ENCODE data around the gene CLN6. TPM values are rescaled to one million over a fixed set of nuclear protein-coding genes. Genes with fewer than 3 reads are reported as not detected.

CLN6 gene
- total RNA-seq, 1 donor from 2014 or later = 18.7 TPM

DNA sequence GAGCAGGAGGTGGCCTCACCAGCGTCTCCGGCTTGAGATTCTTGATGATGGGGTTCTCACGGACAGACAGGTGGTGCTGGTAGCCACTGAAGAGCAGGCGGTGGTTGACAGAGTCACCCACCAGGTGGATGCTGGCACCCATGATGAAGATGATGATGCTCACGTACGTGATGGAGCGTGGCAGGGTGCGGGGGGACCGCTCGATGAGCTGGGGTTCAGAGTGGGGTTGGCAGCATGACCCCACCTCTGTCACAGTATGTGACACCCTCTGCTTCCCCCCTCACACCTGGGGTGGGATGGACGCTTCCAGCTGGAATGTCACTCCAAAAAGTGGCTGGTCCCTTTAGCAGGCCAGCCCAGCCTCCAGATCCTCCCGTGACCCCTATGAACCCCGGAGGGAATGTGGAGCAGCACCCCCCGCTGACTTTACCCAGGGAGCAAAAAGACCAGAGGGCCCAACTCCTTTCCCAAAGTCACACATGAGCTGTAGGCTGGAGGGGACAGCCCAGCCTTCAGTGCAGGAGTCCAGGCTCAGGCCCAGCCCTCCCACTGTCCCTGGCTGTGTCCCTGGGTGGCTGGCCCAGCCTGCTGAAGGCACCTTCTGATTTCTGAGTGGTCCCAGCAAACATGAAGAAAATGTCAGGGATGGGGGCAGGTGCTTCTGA lies 17.7 kb downstream of the CLN6 start:
- Mint-ChIP-seq H3K27me3 (ENCODE audit: unreplicated experiment) (no peaks in the 10 kb centered on the region), H3K4me3 (ENCODE audit: unreplicated experiment) (no peak overlapping the region), H3K9me3 (ENCODE audit: unreplicated experiment) (no peaks in the 10 kb centered on the region), H3K36me3 (ENCODE audit: unreplicated experiment) (peaks cover 2% of the 10 kb centered on the region), H3K4me1 (ENCODE audit: unreplicated experiment) (no peaks in the 10 kb centered on the region), H3K27ac (ENCODE audit: unreplicated experiment) (no peak overlapping the region)
- TF ChIP-seq, protein P1, sequence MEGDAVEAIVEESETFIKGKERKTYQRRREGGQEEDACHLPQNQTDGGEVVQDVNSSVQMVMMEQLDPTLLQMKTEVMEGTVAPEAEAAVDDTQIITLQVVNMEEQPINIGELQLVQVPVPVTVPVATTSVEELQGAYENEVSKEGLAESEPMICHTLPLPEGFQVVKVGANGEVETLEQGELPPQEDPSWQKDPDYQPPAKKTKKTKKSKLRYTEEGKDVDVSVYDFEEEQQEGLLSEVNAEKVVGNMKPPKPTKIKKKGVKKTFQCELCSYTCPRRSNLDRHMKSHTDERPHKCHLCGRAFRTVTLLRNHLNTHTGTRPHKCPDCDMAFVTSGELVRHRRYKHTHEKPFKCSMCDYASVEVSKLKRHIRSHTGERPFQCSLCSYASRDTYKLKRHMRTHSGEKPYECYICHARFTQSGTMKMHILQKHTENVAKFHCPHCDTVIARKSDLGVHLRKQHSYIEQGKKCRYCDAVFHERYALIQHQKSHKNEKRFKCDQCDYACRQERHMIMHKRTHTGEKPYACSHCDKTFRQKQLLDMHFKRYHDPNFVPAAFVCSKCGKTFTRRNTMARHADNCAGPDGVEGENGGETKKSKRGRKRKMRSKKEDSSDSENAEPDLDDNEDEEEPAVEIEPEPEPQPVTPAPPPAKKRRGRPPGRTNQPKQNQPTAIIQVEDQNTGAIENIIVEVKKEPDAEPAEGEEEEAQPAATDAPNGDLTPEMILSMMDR (IDR thresholded peaks at IDR 0.05) = no peak
- no peak for DNase-seq (ENCODE audit: extremely low spot score, unreplicated experiment)

DNA sequence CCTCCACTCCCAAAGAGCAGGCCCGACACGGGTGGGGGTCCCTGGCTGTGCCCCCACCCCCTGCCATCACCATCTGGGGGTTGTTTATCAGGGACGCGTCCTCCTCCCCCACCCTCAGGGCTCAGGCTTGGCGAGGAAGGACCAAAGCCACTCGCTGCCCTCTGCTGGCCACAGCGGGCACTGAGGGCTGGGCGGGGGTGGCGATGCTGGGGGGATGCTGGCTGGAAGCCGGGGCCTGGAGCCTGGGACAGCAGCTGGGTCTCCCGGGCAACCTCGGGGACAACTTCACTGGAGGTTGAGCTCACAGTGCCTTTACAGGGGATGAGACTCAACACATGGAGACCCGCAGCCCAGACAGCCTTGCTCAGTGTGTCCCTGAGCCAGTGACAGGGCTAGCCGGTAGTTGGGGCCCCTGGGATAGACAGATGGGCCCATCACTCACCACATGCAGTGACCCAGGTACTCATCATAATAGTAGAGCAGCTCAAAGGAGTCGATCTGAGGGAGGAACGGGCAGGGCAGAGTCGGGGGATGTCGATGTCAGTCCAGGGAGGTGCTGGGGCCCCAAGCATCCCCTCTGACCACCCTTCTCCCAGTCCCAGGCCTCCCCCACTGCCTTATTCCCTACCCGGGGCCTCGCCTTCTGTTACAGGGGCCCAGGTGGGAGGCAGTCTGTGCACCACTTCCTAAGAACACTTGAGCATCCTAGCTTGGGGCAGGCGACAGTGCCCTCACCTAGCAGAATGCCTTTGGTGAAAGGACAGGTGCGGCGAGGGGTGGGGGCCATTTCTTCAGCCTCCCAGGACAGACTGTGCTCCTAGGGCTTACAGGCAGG lies 18.5 kb downstream of the CLN6 start:
- Mint-ChIP-seq H3K27ac (ENCODE audit: unreplicated experiment) (no peak overlapping the region), H3K36me3 (ENCODE audit: unreplicated experiment) (no peaks in the 10 kb centered on the region), H3K27me3 (ENCODE audit: unreplicated experiment) (no peaks in the 10 kb centered on the region), H3K4me1 (ENCODE audit: unreplicated experiment) (no peaks in the 10 kb centered on the region), H3K9me3 (ENCODE audit: unreplicated experiment) (no peaks in the 10 kb centered on the region), H3K4me3 (ENCODE audit: unreplicated experiment) (no peak overlapping the region)
- TF ChIP-seq, protein P1 (IDR thresholded peaks at IDR 0.05) = peak; percentile 88
- peak; percentile 90 for DNase-seq (ENCODE audit: extremely low spot score, unreplicated experiment)

DNA sequence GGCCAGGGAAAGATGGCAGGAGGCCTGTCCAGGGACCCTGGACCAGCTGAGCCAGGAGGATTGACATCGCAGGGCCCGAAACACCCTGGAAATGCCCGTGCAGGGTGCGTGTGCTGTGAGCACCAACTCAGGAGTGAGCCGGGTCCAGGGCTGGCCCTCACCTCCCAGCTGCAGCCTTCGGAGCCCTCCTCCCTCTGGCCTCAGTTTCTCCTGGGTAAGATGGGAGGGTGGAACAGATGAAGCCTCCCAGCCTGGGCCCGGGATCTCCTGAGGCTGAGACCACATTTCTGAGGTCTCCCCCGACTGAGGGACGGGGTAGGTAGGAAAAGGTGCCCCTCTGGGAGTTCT lies 19.1 kb downstream of the CLN6 start:
- Mint-ChIP-seq H3K36me3 (ENCODE audit: unreplicated experiment) (no peaks in the 10 kb centered on the region), H3K4me3 (ENCODE audit: unreplicated experiment) (no peak overlapping the region), H3K4me1 (ENCODE audit: unreplicated experiment) (no peaks in the 10 kb centered on the region), H3K27me3 (ENCODE audit: unreplicated experiment) (no peaks in the 10 kb centered on the region), H3K27ac (ENCODE audit: unreplicated experiment) (no peak overlapping the region), H3K9me3 (ENCODE audit: unreplicated experiment) (no peaks in the 10 kb centered on the region)
- DNase-seq (ENCODE audit: extremely low spot score, unreplicated experiment) = no peak
- TF ChIP-seq, protein P1 (IDR thresholded peaks at IDR 0.05) = no peak

DNA sequence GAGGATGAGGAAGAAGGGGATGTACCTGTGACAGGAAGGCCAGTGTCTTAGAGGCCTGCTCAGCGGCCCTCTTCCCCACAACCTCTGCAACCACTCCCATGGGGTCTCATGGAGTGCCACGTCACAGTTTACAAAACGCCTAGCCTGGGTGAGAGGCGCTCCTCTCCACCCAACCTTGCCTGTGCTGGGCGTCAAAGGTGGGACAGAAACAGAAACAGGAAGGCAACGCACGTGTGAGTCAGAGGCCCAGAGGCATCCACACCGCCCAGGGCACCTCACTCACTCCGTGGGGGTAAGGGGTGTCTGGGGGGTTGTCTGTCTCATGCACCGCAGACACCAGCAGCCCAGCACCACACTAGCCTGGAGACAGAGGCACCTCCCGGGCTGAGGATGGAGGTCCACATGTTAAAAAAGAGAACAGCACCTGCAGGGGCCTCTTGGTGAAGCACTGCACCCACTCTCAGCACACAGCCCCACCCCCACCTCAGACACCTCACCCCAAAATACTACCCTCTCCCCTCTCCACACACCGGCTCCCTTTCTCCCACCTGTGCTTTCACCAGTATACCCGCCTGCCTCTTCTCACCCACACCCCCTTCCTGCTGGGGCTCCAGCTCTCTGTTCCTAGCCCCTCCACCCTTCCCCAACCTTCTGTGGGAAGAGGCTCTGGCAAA lies 19.7 kb downstream of the CLN6 start:
- Mint-ChIP-seq H3K36me3 (ENCODE audit: unreplicated experiment) (no peaks in the 10 kb centered on the region), H3K4me3 (ENCODE audit: unreplicated experiment) (no peak overlapping the region), H3K4me1 (ENCODE audit: unreplicated experiment) (no peaks in the 10 kb centered on the region), H3K27ac (ENCODE audit: unreplicated experiment) (no peak overlapping the region), H3K9me3 (ENCODE audit: unreplicated experiment) (no peaks in the 10 kb centered on the region), H3K27me3 (ENCODE audit: unreplicated experiment) (no peaks in the 10 kb centered on the region)
- no peak for DNase-seq (ENCODE audit: extremely low spot score, unreplicated experiment)
- TF ChIP-seq, protein P1 (IDR thresholded peaks at IDR 0.05) = no peak

DNA sequence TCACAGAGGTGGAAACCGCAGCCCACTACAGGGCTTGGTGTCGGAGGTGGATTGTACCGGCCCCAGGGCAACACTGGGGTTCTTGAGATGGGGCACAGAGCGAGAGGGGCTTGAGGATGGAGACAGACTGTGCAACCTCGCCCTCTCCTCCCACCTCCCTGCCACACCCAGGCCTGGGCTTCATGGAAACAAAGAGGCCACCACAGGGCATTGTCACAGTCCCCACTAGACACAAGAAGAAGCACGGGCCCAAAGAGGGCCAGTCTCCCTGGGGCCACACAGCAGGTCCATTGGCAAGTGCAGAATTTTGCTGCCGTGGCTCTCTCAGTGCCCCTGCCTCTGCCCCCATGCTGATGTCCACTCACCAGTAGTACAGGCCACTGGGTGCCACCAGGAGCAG lies 20.3 kb downstream of the CLN6 start:
- no peak overlapping the region for H3K27ac Mint-ChIP-seq (ENCODE audit: unreplicated experiment)
- H3K4me3 Mint-ChIP-seq (ENCODE audit: unreplicated experiment) = no peak overlapping the region
- no peaks in the 10 kb centered on the region for H3K27me3 Mint-ChIP-seq (ENCODE audit: unreplicated experiment)
- H3K4me1 Mint-ChIP-seq (ENCODE audit: unreplicated experiment) = no peaks in the 10 kb centered on the region
- no peaks in the 10 kb centered on the region for H3K36me3 Mint-ChIP-seq (ENCODE audit: unreplicated experiment)
- TF ChIP-seq, protein P1 (IDR thresholded peaks at IDR 0.05) = no peak
- no peaks in the 10 kb centered on the region for H3K9me3 Mint-ChIP-seq (ENCODE audit: unreplicated experiment)
- no peak for DNase-seq (ENCODE audit: extremely low spot score, unreplicated experiment)
